AG09309 (cell line): Measurements from ENCODE around the gene PJA1.

Source experiments
- DNase-seq: peaks from one replicate; pipeline ENCODE4 v3.0.0-alpha.2; 2010; ENCODE audit warnings: low read depth
- H3K4me3 ChIP-seq: 2 replicates; pipeline ENCODE4 v1.5.1; 2011; ENCODE audit warnings: mild to moderate bottlenecking, low read depth, low read length, moderate library complexity; ENCODE audit not compliant: control insufficient read depth
- TF ChIP-seq, protein P1 (sequence below): IDR thresholded peaks from 2 replicates; pipeline ENCODE4 v1.5.1; 2011; ENCODE audit warnings: mild to moderate bottlenecking, low read depth, low read length, inconsistent platforms; ENCODE audit not compliant: insufficient read depth, control insufficient read depth; ENCODE audit errors: missing control alignments

Gene PJA1

DNA sequence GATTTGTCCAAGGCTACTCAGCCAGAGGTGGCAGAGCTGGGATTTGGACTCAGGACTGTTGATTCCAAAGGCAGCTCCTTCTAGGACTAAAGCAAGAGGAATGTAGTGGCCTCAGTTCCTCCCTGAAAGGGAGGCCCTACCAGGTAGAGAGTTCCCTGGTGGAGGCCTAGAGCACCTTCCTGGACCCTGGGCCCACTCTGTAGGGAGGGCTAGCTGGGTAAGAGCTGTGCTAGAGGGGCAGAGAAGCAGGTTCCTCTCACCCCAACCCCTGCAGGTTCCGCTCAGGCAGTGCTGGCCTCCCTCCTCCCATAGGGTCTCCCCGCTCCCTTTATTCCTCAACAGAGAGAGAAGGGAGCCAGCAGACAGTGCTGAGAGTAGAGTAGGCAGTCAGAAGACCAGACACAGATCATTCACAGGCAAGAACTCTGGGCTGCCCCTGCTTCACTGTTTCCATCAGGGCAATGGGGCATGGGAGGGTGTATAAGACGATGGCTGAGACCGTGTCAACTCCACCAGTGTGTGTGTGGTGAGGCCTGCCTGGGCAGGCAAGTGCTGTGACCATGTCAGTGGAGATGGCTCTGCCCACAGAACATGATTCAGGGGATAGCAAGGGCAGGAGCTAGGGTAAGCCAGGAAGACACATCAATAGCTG lies 12.4 kb upstream of the PJA1 start:
- DNase-seq: no peak
- TF ChIP-seq, protein P1, sequence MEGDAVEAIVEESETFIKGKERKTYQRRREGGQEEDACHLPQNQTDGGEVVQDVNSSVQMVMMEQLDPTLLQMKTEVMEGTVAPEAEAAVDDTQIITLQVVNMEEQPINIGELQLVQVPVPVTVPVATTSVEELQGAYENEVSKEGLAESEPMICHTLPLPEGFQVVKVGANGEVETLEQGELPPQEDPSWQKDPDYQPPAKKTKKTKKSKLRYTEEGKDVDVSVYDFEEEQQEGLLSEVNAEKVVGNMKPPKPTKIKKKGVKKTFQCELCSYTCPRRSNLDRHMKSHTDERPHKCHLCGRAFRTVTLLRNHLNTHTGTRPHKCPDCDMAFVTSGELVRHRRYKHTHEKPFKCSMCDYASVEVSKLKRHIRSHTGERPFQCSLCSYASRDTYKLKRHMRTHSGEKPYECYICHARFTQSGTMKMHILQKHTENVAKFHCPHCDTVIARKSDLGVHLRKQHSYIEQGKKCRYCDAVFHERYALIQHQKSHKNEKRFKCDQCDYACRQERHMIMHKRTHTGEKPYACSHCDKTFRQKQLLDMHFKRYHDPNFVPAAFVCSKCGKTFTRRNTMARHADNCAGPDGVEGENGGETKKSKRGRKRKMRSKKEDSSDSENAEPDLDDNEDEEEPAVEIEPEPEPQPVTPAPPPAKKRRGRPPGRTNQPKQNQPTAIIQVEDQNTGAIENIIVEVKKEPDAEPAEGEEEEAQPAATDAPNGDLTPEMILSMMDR: no peak
- H3K4me3 ChIP-seq: no peak overlapping the region

DNA sequence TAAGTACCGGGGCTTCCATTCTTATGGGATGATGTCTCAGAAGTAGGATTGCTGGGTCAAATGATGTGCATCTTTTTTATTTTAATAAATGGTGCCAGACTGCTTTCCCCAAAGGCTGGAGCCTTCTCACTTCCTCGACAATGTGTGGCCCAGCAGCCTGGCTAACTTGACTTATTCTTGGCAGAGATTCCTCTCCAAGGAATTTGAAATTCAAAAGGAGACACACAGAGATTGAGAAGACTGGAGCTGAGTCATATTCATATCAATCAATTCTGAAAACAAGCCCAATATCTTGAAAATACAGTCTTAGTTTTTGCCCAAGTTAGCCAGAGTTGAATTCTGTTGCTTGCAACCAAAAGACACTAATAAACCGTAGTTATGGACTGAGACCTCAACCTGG lies 10.8 kb upstream of the PJA1 start:
- no peak overlapping the region for H3K4me3 ChIP-seq
- DNase-seq: no peak
- TF ChIP-seq, protein P1: no peak

DNA sequence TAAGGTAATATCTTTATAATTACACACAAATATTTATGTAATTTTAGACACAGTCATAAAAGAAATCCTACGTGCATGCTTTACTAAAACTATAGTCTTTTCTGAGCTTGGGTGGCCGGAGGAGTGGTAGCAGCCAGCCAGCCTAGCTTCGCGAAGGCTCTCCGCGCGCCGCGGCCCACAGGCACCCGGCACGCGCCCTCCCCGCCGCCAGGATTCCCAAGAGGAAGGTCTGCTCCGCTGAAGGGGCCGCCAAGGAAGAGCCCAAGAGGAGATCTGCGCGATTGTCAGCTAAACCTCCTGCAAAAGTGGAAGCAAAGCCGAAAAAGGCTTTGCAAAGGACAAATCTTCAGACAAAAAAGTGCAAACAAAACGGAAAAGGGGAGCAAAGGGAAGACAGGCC lies 8.7 kb upstream of the PJA1 start:
- no peak for DNase-seq
- TF ChIP-seq, protein P1: no peak
- H3K4me3 ChIP-seq: no peak overlapping the region

DNA sequence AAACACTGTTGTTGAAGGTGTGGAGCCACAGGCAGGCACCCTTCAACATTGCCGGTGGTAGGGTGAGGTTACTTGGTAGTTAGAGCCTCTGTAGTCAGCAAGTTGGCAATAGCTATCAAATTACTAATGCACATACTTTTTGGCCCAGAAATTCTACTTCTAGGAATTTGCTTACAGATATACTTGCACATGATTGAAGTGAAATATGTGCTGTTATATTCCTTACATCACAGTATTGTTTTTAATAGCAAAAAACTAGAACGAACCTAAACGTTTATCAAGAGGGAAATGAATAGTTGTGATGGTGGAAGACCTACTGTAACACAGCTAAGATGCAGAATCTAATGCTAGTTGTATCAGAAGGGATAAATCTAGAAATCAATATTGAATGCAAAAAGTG lies 7.7 kb upstream of the PJA1 start:
- no peak for DNase-seq
- no peak overlapping the region for H3K4me3 ChIP-seq
- TF ChIP-seq, protein P1: no peak

DNA sequence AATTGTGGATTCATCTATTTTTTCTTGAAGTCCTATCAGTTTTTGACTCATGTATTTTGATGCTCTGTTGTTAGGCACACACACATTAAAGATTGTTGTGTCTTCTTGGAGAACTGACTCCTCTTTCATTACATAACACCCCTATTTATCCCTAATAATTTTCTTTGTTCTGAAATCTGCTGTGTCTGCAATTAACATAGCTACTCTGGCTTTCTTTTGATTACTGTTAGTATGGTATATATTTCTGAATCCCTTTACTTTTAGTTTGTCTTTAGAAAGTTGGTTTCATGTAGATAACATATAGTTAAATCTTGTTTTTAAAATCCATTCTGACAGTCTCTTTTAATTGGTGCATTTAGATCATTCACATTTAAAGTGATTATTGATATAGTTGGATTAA lies 5.1 kb upstream of the PJA1 start:
- no peak for DNase-seq
- no peak overlapping the region for H3K4me3 ChIP-seq
- TF ChIP-seq, protein P1: no peak

DNA sequence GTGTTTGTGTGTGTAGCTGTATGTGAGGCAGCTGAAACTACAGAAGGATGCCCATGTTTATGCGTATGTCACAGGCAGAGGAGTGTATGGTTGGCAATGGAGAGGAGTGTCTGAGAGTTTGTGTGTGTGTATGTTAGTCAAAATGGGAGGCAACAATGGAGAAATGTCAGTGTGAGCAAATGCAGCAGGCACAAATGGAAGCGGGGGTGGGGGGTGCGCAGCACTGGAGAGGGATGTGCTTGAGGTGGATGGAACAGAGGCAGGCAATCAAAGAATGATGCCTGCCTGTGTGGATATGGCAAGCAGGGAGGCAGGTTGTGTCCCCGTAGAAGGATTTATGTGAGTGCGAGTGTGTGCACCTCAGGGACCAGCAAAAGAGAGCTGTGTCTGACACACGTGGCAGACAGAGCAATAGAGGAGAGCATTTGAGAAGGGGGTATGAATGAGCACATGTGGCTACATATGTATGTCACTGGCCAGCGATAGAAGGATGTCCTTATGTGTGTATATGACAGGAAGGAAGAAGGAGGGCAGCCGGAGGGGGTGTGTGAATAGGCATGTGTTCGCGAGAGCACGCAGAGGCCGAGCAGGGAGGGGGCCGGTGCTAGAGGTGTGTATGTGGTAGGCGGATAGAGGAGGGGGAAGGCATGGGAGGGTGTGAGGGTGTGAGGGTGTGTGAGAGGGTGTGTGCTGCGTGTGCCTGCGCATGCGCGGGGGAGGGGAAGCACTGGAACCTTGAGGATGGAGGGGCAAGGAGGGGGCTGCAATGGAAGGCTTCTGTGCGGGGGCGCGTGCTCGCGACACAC lies 1.1 kb downstream of the PJA1 start:
- no peak for DNase-seq
- peak overlapping the region; percentile 77 for H3K4me3 ChIP-seq
- TF ChIP-seq, protein P1: no peak
